Osteocyte (in vitro differentiated cells): Measurements from ENCODE around the gene ZNF100. TPM values are rescaled to one million over a fixed set of nuclear protein-coding genes. Genes with fewer than 3 reads are reported as not detected.
"Not testable (repeated sequence)": the region's sequence is repeated elsewhere in the genome, so short reads cannot be mapped to it uniquely, and the experiment has no call there.

Source experiments
- DNase-seq: peaks from one replicate; pipeline ENCODE4 v3.0.0; 2021; ENCODE audit warnings: mixed read lengths; ENCODE audit not compliant: unreplicated experiment; ENCODE audit errors: extremely low spot score
- H3K27ac Mint-ChIP-seq: one replicate; pipeline ENCODE4 v1.8.0; 2021; ENCODE audit warnings: mild to moderate bottlenecking, mixed read lengths; ENCODE audit not compliant: unreplicated experiment
- H3K27me3 Mint-ChIP-seq: one replicate; pipeline ENCODE4 v1.8.0; 2021; ENCODE audit warnings: mixed read lengths; ENCODE audit not compliant: unreplicated experiment
- H3K36me3 Mint-ChIP-seq: one replicate; pipeline ENCODE4 v1.8.0; 2021; ENCODE audit warnings: mixed read lengths; ENCODE audit not compliant: unreplicated experiment
- H3K4me1 Mint-ChIP-seq: one replicate; pipeline ENCODE4 v1.8.0; 2021; ENCODE audit warnings: mixed read lengths; ENCODE audit not compliant: unreplicated experiment
- H3K4me3 Mint-ChIP-seq: one replicate; pipeline ENCODE4 v1.8.0; 2021; ENCODE audit warnings: mild to moderate bottlenecking, moderate library complexity, mixed read lengths; ENCODE audit not compliant: unreplicated experiment
- H3K9me3 Mint-ChIP-seq: one replicate; pipeline ENCODE4 v1.8.0; 2021; ENCODE audit warnings: mixed read lengths; ENCODE audit not compliant: unreplicated experiment
- CTCF ChIP-seq: fragments of 200-600 bp; sonication (generic); IDR thresholded peaks from 2 replicates; pipeline ENCODE4 v1.5.0; 2021; ENCODE audit warnings: antibody characterized with exemption, mild to moderate bottlenecking, moderate library complexity
- total RNA-seq: library from RNA; stranded (reverse); gene quantifications from 2 replicates; pipeline ENCODE4 v1.2.1, GENCODE V29; 2021

The ZNF100 gene
- total RNA-seq, 1 donor from 2014 or later, result 8.8 TPM

GRCh38 chr19:21709464-21709863 lies 57.9 kb downstream of the ZNF100 start:
- Mint-ChIP-seq H3K9me3 (peaks cover 18% of the 10 kb centered on the region), H3K4me1 (no peaks in the 10 kb centered on the region), H3K4me3 (no peak overlapping the region), H3K27ac (no peak overlapping the region), H3K36me3 (no peaks in the 10 kb centered on the region), H3K27me3 (no peaks in the 10 kb centered on the region)
- DNase-seq, result no peak
- TF ChIP-seq CTCF, result no peak

- not testable (repeated sequence) for H3K9me3 Mint-ChIP-seq, H3K27me3 Mint-ChIP-seq
Measured at GRCh38 chr19:21707878-21708277, 59.5 kb downstream of the ZNF100 start.

GRCh38 chr19:21707065-21707464 lies 60.3 kb downstream of the ZNF100 start:
- H3K36me3 Mint-ChIP-seq, result no peaks in the 10 kb centered on the region

More at GRCh38 chr19:21707878-21708277, 59.5 kb downstream of the ZNF100 start:
- not testable (repeated sequence) for H3K4me1 Mint-ChIP-seq, H3K27ac Mint-ChIP-seq, H3K4me3 Mint-ChIP-seq, DNase-seq, H3K36me3 Mint-ChIP-seq

GRCh38 chr19:21705393-21705792 lies 62.0 kb downstream of the ZNF100 start:
- peaks cover 12% of the 10 kb centered on the region for H3K9me3 Mint-ChIP-seq
- no peak for TF ChIP-seq CTCF
- no peak overlapping the region for H3K4me3 Mint-ChIP-seq
- H3K27me3 Mint-ChIP-seq, result no peaks in the 10 kb centered on the region
- no peaks in the 10 kb centered on the region for H3K36me3 Mint-ChIP-seq
- no peak overlapping the region for H3K27ac Mint-ChIP-seq
- no peak for DNase-seq
- H3K4me1 Mint-ChIP-seq, result no peaks in the 10 kb centered on the region

More at GRCh38 chr19:21707065-21707464, 60.3 kb downstream of the ZNF100 start:
- TF ChIP-seq CTCF, result no peak
- Mint-ChIP-seq H3K4me3 (no peak overlapping the region), H3K27me3 (no peaks in the 10 kb centered on the region), H3K4me1 (no peaks in the 10 kb centered on the region), H3K27ac (no peak overlapping the region), H3K9me3 (peaks cover 12% of the 10 kb centered on the region)
- DNase-seq, result no peak

- no peaks in the 10 kb centered on the region for H3K36me3 Mint-ChIP-seq
- no peaks in the 10 kb centered on the region for H3K4me1 Mint-ChIP-seq
- no peaks in the 10 kb centered on the region for H3K27me3 Mint-ChIP-seq
- no peak overlapping the region for H3K4me3 Mint-ChIP-seq
- TF ChIP-seq CTCF, result no peak
- no peak overlapping the region for H3K27ac Mint-ChIP-seq
- no peak for DNase-seq
- peaks cover 12% of the 10 kb centered on the region for H3K9me3 Mint-ChIP-seq
Measured at GRCh38 chr19:21704320-21704719, 63.1 kb downstream of the ZNF100 start.

GRCh38 chr19:21699197-21699596 lies 68.2 kb downstream of the ZNF100 start:
- Mint-ChIP-seq H3K27me3 (no peaks in the 10 kb centered on the region), H3K27ac (no peak overlapping the region), H3K9me3 (peaks cover 22% of the 10 kb centered on the region), H3K4me3 (no peak overlapping the region), H3K4me1 (no peaks in the 10 kb centered on the region), H3K36me3 (no peaks in the 10 kb centered on the region)
- TF ChIP-seq CTCF, result no peak
- no peak for DNase-seq
